ENCODE data around the gene PTGES2. TPM values are rescaled to one million over a fixed set of nuclear protein-coding genes. Genes with fewer than 3 reads are reported as not detected.

PTGES2 gene
- total and polyA plus RNA-seq, 2 experiments from 2014 or later = 59.7 to 124 TPM

DNA sequence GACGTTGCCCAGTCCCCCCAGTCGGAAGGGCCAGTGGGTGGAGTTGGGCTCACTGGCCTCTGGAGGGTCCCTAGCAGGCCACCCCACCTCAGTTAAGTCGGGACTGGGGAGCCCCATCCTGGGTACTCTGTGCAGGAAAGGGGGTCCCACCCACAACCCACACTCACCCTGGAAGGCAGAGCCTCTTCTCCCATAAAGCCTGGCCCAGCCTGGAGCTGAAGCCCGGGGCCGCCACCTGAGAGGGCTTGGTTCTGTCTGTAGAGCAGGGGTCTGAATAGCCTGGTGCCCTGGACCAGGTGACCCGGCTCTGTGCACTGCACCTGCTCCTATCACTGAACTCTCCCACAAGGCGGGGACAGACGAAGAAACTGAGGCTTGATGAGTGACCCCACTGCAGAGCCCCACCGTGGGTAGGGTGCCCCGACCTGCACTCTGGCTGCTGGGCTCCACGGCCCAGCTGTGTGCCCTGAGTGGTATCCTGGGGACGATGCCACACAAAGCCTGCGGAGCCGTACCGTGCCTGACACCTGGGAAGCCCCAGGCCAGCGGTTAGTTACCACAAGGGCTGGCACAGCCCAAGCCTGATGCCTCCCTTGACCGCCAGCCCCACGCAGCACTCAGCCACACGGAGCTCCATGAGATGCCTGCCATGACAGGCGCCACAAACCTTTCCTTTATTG, 7.3 kb downstream of the PTGES2 start:
- Histone ChIP-seq H3K4me3 (no peak overlapping the region), H4K20me1 (replicated peaks; ENCODE audit: insufficient read depth) (peaks cover 9% of the 10 kb centered on the region), H3K27me3 (ENCODE audit: insufficient read depth) (no peaks in the 10 kb centered on the region), H3K9me2 (ENCODE audit: insufficient read depth) (no peaks in the 10 kb centered on the region), H3K4me1 (ENCODE audit: insufficient read depth) (peaks cover 6% of the 10 kb centered on the region; the same call in 1 of the 2 replicates), H3F3A (replicated peaks; ENCODE audit: low read depth) (peaks cover 7% of the 10 kb centered on the region; the same call in 1 of the 2 replicates), H2AFZ (no peak overlapping the region), H3K36me3 (ENCODE audit: insufficient read depth) (0 out of 2 replicates have a peak, but pooled peaks cover 4% of the 10 kb centered on the region), H3K27ac (ENCODE audit: low read depth) (no peak overlapping the region), H3K4me2 (no peak overlapping the region), H3K79me2 (replicated peaks; ENCODE audit: insufficient read depth) (peaks cover 7% of the 10 kb centered on the region; the same call in 1 of the 2 replicates)
- no peak for DNase-seq (ENCODE audit: low spot score)
- no peak for ATAC-seq
- TF ChIP-seq CREB1 (CRISPR knock-in tag; IDR thresholded peaks at IDR 0.05; ENCODE audit: low read depth) (no peak), NANOG (IDR thresholded peaks at IDR 0.05; ENCODE audit: borderline replicate concordance) (no peak), EZH2 (IDR thresholded peaks at IDR 0.05; ENCODE audit: low read depth, unreplicated experiment) (no peak)
- Mint-ChIP-seq H3K36me3 (ENCODE audit: low read depth) (peaks cover 37% of the 10 kb centered on the region), H3K4me3 (no peak overlapping the region), H3K9me3 (no peaks in the 10 kb centered on the region), H3K4me1 (peaks cover 12% of the 10 kb centered on the region), H3K27me3 (ENCODE audit: insufficient read depth, low read depth, poor library complexity) (peaks cover 23% of the 10 kb centered on the region), H3K27ac (no peak overlapping the region)

DNA sequence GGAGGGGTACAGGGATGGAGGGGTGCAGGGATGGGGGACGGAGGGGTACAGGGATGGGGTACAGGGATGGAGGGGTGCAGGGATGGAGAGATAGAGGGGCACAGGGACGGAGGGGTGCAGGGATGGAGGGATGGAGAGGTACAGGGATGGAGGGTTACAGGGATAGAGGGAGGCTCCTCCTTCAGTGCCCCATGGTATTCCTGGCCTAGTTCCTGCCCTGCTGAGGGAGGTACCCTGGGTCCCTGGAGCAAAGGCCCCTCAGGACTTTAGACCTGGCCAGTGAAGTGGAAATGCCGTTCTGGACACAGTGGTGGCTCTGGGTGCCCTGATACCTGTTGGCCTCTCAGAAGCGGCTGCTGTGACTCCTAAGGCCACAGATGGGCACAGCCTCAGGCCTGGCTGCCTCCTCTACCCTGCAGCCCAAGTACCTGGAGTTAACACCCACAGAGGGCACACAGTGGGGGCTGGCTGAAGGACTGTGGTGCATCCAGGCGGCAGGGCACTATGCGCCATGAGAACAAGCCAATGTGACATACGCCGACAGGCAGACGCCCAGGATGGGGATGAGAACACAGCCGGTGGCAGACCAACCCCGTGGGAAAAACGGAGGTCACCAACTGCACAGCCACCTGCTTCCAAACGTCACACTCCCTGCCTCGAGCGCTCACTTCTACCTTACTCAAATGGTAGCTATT, 8.4 kb downstream of the PTGES2 start:
- Mint-ChIP-seq H3K9me3 (no peaks in the 10 kb centered on the region), H3K27ac (no peak overlapping the region), H3K4me3 (no peak overlapping the region), H3K4me1 (peaks cover 10% of the 10 kb centered on the region), H3K27me3 (ENCODE audit: insufficient read depth, low read depth, poor library complexity) (peaks cover 19% of the 10 kb centered on the region), H3K36me3 (ENCODE audit: low read depth) (peaks cover 33% of the 10 kb centered on the region)
- Histone ChIP-seq H3K4me3 (no peak overlapping the region), H3K4me2 (no peak overlapping the region), H3K27me3 (ENCODE audit: insufficient read depth) (no peaks in the 10 kb centered on the region), H3F3A (replicated peaks; ENCODE audit: low read depth) (peaks cover 7% of the 10 kb centered on the region; the same call in 1 of the 2 replicates), H3K79me2 (replicated peaks; ENCODE audit: insufficient read depth) (no peaks in the 10 kb centered on the region), H2AFZ (no peak overlapping the region), H3K36me3 (ENCODE audit: insufficient read depth) (0 out of 2 replicates have a peak, but pooled peaks cover 4% of the 10 kb centered on the region), H3K27ac (ENCODE audit: low read depth) (no peak overlapping the region), H3K4me1 (ENCODE audit: insufficient read depth) (peaks cover 6% of the 10 kb centered on the region; the same call in 1 of the 2 replicates), H3K9me2 (ENCODE audit: insufficient read depth) (no peaks in the 10 kb centered on the region), H4K20me1 (replicated peaks; ENCODE audit: insufficient read depth) (peaks cover 5% of the 10 kb centered on the region; the same call in 1 of the 2 replicates)
- ATAC-seq (no peak), DNase-seq (ENCODE audit: low spot score) (no peak)
- TF ChIP-seq EZH2phosphoT487 (IDR thresholded peaks at IDR 0.05; ENCODE audit: unreplicated experiment) = no peak
- TF ChIP-seq ZNF114 (CRISPR knock-in tag; IDR thresholded peaks at IDR 0.05) = no peak
- no peak for TF ChIP-seq JUNB (IDR thresholded peaks at IDR 0.05; ENCODE audit: unreplicated experiment)

DNA sequence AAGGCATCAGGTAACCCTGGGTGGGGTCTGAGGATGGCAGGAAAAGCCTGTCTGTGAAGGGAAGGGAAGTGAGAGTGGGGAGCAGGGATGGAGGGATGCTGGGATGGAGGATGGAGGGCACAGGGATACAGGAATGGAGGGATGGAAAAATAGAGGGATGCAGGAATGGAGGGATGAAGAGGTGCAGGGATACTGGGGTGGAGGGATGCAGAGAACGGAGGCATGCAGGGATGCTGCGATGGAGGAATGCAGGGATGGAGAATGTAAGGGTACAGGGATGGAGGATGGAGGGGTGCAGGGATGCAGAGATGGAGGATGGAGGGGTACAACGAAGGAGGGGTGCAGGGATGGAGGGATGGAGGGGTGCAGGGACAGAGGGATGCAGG, 9.1 kb downstream of the PTGES2 start:
- Histone ChIP-seq H3K4me2 (peak overlapping the region; percentile 72), H2AFZ (no peak overlapping the region)
- H3K27ac Mint-ChIP-seq = no peak overlapping the region
- TF ChIP-seq, protein P1, sequence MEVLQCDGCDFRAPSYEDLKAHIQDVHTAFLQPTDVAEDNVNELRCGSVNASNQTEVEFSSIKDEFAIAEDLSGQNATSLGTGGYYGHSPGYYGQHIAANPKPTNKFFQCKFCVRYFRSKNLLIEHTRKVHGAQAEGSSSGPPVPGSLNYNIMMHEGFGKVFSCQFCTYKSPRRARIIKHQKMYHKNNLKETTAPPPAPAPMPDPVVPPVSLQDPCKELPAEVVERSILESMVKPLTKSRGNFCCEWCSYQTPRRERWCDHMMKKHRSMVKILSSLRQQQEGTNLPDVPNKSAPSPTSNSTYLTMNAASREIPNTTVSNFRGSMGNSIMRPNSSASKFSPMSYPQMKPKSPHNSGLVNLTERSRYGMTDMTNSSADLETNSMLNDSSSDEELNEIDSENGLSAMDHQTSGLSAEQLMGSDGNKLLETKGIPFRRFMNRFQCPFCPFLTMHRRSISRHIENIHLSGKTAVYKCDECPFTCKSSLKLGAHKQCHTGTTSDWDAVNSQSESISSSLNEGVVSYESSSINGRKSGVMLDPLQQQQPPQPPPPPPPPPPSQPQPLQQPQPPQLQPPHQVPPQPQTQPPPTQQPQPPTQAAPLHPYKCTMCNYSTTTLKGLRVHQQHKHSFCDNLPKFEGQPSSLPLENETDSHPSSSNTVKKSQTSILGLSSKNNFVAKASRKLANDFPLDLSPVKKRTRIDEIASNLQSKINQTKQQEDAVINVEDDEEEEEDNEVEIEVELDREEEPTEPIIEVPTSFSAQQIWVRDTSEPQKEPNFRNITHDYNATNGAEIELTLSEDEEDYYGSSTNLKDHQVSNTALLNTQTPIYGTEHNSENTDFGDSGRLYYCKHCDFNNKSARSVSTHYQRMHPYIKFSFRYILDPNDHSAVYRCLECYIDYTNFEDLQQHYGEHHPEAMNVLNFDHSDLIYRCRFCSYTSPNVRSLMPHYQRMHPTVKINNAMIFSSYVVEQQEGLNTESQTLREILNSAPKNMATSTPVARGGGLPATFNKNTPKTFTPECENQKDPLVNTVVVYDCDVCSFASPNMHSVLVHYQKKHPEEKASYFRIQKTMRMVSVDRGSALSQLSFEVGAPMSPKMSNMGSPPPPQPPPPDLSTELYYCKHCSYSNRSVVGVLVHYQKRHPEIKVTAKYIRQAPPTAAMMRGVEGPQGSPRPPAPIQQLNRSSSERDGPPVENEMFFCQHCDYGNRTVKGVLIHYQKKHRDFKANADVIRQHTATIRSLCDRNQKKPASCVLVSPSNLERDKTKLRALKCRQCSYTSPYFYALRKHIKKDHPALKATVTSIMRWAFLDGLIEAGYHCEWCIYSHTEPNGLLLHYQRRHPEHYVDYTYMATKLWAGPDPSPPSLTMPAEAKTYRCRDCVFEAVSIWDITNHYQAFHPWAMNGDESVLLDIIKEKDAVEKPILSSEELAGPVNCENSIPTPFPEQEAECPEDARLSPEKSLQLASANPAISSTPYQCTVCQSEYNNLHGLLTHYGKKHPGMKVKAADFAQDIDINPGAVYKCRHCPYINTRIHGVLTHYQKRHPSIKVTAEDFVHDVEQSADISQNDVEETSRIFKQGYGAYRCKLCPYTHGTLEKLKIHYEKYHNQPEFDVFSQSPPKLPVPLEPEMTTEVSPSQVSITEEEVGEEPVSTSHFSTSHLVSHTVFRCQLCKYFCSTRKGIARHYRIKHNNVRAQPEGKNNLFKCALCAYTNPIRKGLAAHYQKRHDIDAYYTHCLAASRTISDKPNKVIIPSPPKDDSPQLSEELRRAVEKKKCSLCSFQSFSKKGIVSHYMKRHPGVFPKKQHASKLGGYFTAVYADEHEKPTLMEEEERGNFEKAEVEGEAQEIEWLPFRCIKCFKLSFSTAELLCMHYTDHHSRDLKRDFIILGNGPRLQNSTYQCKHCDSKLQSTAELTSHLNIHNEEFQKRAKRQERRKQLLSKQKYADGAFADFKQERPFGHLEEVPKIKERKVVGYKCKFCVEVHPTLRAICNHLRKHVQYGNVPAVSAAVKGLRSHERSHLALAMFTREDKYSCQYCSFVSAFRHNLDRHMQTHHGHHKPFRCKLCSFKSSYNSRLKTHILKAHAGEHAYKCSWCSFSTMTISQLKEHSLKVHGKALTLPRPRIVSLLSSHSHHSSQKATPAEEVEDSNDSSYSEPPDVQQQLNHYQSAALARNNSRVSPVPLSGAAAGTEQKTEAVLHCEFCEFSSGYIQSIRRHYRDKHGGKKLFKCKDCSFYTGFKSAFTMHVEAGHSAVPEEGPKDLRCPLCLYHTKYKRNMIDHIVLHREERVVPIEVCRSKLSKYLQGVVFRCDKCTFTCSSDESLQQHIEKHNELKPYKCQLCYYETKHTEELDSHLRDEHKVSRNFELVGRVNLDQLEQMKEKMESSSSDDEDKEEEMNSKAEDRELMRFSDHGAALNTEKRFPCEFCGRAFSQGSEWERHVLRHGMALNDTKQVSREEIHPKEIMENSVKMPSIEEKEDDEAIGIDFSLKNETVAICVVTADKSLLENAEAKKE (CRISPR knock-in tag; IDR thresholded peaks at IDR 0.05) = no peak
- TF ChIP-seq EZH2 (IDR thresholded peaks at IDR 0.05; ENCODE audit: low read depth, unreplicated experiment) = no peak

More for the DNA sequence above, 9.1 kb downstream of the PTGES2 start:
- peaks cover 6% of the 10 kb centered on the region; the same call in 1 of the 2 replicates for H3K4me1 ChIP-seq (ENCODE audit: insufficient read depth)
- H3K9me2 ChIP-seq (ENCODE audit: insufficient read depth) = no peaks in the 10 kb centered on the region
- H3K4me1 Mint-ChIP-seq = peaks cover 10% of the 10 kb centered on the region
- peaks cover 5% of the 10 kb centered on the region; the same call in 1 of the 2 replicates for H4K20me1 ChIP-seq (replicated peaks; ENCODE audit: insufficient read depth)
- H3K36me3 ChIP-seq (ENCODE audit: insufficient read depth) = no peaks in the 10 kb centered on the region
- H3K27ac ChIP-seq (ENCODE audit: low read depth) = no peak overlapping the region
- H3K27me3 ChIP-seq (ENCODE audit: insufficient read depth) = no peaks in the 10 kb centered on the region
- DNase-seq (ENCODE audit: low spot score) (no peak), ATAC-seq (no peak)
- no peaks in the 10 kb centered on the region for H3K9me3 Mint-ChIP-seq
- peaks cover 19% of the 10 kb centered on the region for H3K27me3 Mint-ChIP-seq (ENCODE audit: insufficient read depth, low read depth, poor library complexity)
- H3F3A ChIP-seq (replicated peaks; ENCODE audit: low read depth) = peaks cover 7% of the 10 kb centered on the region; the same call in 1 of the 2 replicates
- H3K36me3 Mint-ChIP-seq (ENCODE audit: low read depth) = peaks cover 30% of the 10 kb centered on the region
- no peaks in the 10 kb centered on the region for H3K79me2 ChIP-seq (replicated peaks; ENCODE audit: insufficient read depth)
- peak overlapping the region; percentile 45 for H3K4me3 ChIP-seq
- H3K4me3 Mint-ChIP-seq = no peak overlapping the region; the same call in 2 of the 3 replicates

Measured in GM23338 (cell line).